ENCODE data around the gene LAMTOR1. TPM values are rescaled to one million over a fixed set of nuclear protein-coding genes. Genes with fewer than 3 reads are reported as not detected.

Gene LAMTOR1
- total RNA-seq, 2 experiments from 2014 or later = 61.8 to 64.1 TPM

GRCh38 chr11:72091292-72091691 is 11.8 kb downstream of the LAMTOR1 start:
- TF ChIP-seq CTCF (conservative IDR thresholded peaks at IDR 0.05; ENCODE audit: low read length) (peak; percentile 95), EZH2phosphoT487 (IDR thresholded peaks at IDR 0.05; ENCODE audit: borderline replicate concordance, low read depth, low read length) (no peak)
- Histone ChIP-seq H2AFZ (ENCODE audit: low read length) (no peak overlapping the region), H3K4me2 (ENCODE audit: low read length) (peak overlapping the region; percentile 17; the same call in 1 of the 2 replicates), H3K79me2 (ENCODE audit: insufficient read depth, low read depth, low read length) (no peaks in the 10 kb centered on the region), H3K36me3 (ENCODE audit: insufficient read depth, low read length) (peaks cover 21% of the 10 kb centered on the region; the same call in 1 of the 2 replicates), H4K20me1 (ENCODE audit: insufficient read depth, low read length) (no peaks in the 10 kb centered on the region), H3K4me3 (ENCODE audit: low read depth, low read length, poor library complexity, severe bottlenecking) (no peak overlapping the region), H3K27ac (ENCODE audit: low read depth, low read length, poor library complexity, severe bottlenecking) (no peak overlapping the region), H3K9me3 (ENCODE audit: low read length) (no peaks in the 10 kb centered on the region), H3K4me1 (ENCODE audit: insufficient read depth, low read length, poor library complexity, severe bottlenecking) (peaks cover 6% of the 10 kb centered on the region), H3K9me2 (ENCODE audit: insufficient read depth, low read length) (no peaks in the 10 kb centered on the region)
- ChIA-PET POLR2A (interaction anchor here (1.0 to 1.6 kb wide), 3 partner anchors 10 to 66 kb away, joined by 3 to 5 read pairs (median 3); no protein-coding TSS in a partner anchor), CTCF (ENCODE audit: unreplicated experiment) (interaction anchor here (0.6 to 1.9 kb wide), 6 partner anchors 10 to 69 kb away, joined by 3 to 22 read pairs (median 5); partner anchors contain the start of genes LAMTOR1 and LRRC51)
- no TSS peak for BruUV-seq (replicated peaks)
- DNase-seq (ENCODE audit: low spot score) = peak; percentile 83
- intact Hi-C loops (cut with micrococcal nuclease; ENCODE audit: unreplicated experiment) = loop anchor here (1.0 to 2.0 kb wide), 2 partner anchors 66 to 114 kb away; no protein-coding TSS in a partner anchor

GRCh38 chr11:72088076-72088808 is 14.9 kb downstream of the LAMTOR1 start:
- Histone ChIP-seq H4K20me1 (ENCODE audit: insufficient read depth, low read length) (no peaks in the 10 kb centered on the region), H3K4me2 (ENCODE audit: low read length) (no peak overlapping the region), H3K36me3 (ENCODE audit: insufficient read depth, low read length) (peaks cover 9% of the 10 kb centered on the region; the same call in 1 of the 2 replicates), H2AFZ (ENCODE audit: low read length) (no peak overlapping the region), H3K4me1 (ENCODE audit: insufficient read depth, low read length, poor library complexity, severe bottlenecking) (peaks cover 6% of the 10 kb centered on the region), H3K9me2 (ENCODE audit: insufficient read depth, low read length) (no peaks in the 10 kb centered on the region), H3K79me2 (ENCODE audit: insufficient read depth, low read depth, low read length) (no peaks in the 10 kb centered on the region), H3K9me3 (ENCODE audit: low read length) (no peaks in the 10 kb centered on the region), H3K4me3 (ENCODE audit: low read depth, low read length, poor library complexity, severe bottlenecking) (no peak overlapping the region), H3K27ac (ENCODE audit: low read depth, low read length, poor library complexity, severe bottlenecking) (no peak overlapping the region)
- ChIA-PET CTCF (ENCODE audit: unreplicated experiment) (no interaction called here), POLR2A (no interaction called here)
- no peak for DNase-seq (ENCODE audit: low spot score)
- no TSS peak for BruUV-seq (replicated peaks)
- intact Hi-C loops (cut with micrococcal nuclease; ENCODE audit: unreplicated experiment) = no loop called here
- TF ChIP-seq CTCF (conservative IDR thresholded peaks at IDR 0.05; ENCODE audit: low read length) (no peak), EZH2phosphoT487 (IDR thresholded peaks at IDR 0.05; ENCODE audit: borderline replicate concordance, low read depth, low read length) (no peak)
